Measurements from ENCODE around the gene SETD5.

DNA sequence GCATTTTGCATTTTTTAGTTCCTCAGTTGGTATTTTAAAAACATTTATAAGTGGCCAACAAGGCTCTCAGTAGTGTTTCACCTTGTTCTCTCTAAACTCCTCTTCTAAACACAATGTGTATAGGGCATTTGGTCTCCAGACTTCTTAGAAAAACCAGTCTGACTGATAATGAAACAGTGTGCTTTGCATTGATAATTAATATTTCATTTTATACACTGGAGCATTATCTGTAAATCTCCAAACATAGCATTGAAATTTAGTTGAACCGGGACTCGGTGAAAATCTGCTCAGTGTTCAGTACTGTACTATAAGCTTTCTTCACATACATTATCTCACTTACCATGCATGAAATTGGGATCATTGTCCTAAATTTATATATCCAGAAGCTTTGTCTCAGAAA lies 53.6 kb downstream of the SETD5 start:
- TF ChIP-seq, protein P1, sequence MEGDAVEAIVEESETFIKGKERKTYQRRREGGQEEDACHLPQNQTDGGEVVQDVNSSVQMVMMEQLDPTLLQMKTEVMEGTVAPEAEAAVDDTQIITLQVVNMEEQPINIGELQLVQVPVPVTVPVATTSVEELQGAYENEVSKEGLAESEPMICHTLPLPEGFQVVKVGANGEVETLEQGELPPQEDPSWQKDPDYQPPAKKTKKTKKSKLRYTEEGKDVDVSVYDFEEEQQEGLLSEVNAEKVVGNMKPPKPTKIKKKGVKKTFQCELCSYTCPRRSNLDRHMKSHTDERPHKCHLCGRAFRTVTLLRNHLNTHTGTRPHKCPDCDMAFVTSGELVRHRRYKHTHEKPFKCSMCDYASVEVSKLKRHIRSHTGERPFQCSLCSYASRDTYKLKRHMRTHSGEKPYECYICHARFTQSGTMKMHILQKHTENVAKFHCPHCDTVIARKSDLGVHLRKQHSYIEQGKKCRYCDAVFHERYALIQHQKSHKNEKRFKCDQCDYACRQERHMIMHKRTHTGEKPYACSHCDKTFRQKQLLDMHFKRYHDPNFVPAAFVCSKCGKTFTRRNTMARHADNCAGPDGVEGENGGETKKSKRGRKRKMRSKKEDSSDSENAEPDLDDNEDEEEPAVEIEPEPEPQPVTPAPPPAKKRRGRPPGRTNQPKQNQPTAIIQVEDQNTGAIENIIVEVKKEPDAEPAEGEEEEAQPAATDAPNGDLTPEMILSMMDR (IDR thresholded peaks at IDR 0.05) = no peak
- TF ChIP-seq EZH2 (IDR thresholded peaks at IDR 0.05; ENCODE audit: borderline replicate concordance, insufficient read depth, low read depth, low read length, poor library complexity, severe bottlenecking) = no peak

Data from B cell (primary cell).